ENCODE data around the gene ANGEL1. TPM values are rescaled to one million over a fixed set of nuclear protein-coding genes. Genes with fewer than 3 reads are reported as not detected.

ANGEL1 gene
- total RNA-seq, 1 experiment from 2014 or later, result 19.1 TPM

DNA sequence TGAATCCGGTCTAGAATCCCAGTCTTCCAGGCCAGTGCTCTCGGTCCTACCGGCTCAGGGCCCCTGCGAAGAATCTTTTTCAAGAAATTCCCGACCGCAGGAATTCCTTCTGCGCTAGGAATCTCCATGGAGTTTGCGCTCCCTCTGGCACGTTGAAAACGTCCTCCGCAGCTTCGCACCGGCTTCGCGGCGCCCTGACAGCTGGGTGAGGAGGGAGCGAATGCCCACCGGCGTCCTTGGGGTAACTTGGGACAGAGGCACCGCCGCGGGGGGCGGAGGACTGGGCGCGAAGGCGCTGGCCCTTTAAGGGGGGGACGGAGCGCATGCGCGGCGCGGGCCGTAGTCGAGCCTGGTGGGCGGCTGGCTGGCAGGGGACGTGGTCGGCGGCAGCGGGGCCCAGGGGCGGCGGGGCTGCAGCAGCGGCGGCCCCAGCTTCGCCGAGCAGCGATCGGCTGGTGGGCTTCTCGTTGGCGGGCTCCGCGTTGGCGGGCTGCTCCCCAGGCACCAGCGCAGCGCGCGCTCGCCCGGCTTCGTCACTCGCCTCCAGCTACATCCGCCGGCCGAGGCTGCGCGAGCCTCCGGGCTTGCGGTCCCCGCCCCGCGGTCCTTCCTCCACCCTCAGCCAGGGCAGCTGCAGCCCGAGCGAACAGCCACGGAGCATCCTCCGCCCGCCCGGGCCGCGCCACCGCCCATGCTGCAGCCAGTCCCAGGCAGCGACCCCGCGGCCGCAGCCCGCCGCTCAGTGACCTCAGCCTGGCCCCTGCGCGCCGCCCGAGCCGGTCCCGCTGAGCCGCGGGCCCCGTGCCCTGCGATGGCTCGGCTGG, 51.3 kb downstream of the ANGEL1 start, which contains the start of gene VASH1:
VASH1 (plus strand) TSS at position 333 of the 824 bp plus-strand sequence. CDS start 1,354 bp downstream, outside the sequence.
- Histone ChIP-seq H3K27me3 (ENCODE audit: control insufficient read depth, insufficient read depth, low read length) (no peaks in the 10 kb centered on the region), H3K4me1 (ENCODE audit: control insufficient read depth, insufficient read depth, low read length) (no peaks in the 10 kb centered on the region), H3K27ac (ENCODE audit: low read length) (0 out of 2 replicates have a peak within 1 kb of the TSS, but pooled peaks have one; percentile 23), H3K36me3 (ENCODE audit: control insufficient read depth, insufficient read depth, low read length) (no peaks in the 10 kb centered on the region; the same call in 1 of the 2 replicates), H3K9me3 (ENCODE audit: control insufficient read depth, insufficient read depth, low read depth, low read length) (no peaks in the 10 kb centered on the region), H3K4me3 (ENCODE audit: low read depth in 2 of 2, low read length in 2 of 2) (peak within 1 kb of the TSS; percentile 51 to 52)
- TF ChIP-seq REST (IDR thresholded peaks at IDR 0.05; ENCODE audit: insufficient read depth in 1 of 2, low read depth in 2 of 2, low read length in 1 of 2) (no peak), SIN3A (IDR thresholded peaks at IDR 0.05; ENCODE audit: borderline replicate concordance, insufficient read depth, low read depth, low read length) (no peak)
- ChIA-PET CTCF (no interaction called here), POLR2A (no interaction called here)
- intact Hi-C loops (cut with micrococcal nuclease; ENCODE audit: unreplicated experiment), result no loop called here
- BruUV-seq (replicated peaks), result no TSS peak
- in situ Hi-C loops (cut with HindIII; ENCODE audit: low pct_unique_long_range_greater_than_20kb, low sequenced_read_pairs), result no loop called here
- DNase-seq (ENCODE audit: low read depth, low spot score) (no peak), ATAC-seq (peak; percentile 94)

- POLR2A ChIA-PET, result no interaction called here
- TF ChIP-seq SIN3A (IDR thresholded peaks at IDR 0.05; ENCODE audit: borderline replicate concordance, insufficient read depth, low read depth, low read length) (no peak), POLR2AphosphoS5 (IDR thresholded peaks at IDR 0.05; ENCODE audit: low read depth, low read length) (no peak), TCF7L2 (IDR thresholded peaks at IDR 0.05; ENCODE audit: low read depth, low read length) (no peak), REST (IDR thresholded peaks at IDR 0.05; ENCODE audit: insufficient read depth in 1 of 2, low read depth in 2 of 2, low read length in 1 of 2) (no peak)
- TF ChIP-seq, protein P1, sequence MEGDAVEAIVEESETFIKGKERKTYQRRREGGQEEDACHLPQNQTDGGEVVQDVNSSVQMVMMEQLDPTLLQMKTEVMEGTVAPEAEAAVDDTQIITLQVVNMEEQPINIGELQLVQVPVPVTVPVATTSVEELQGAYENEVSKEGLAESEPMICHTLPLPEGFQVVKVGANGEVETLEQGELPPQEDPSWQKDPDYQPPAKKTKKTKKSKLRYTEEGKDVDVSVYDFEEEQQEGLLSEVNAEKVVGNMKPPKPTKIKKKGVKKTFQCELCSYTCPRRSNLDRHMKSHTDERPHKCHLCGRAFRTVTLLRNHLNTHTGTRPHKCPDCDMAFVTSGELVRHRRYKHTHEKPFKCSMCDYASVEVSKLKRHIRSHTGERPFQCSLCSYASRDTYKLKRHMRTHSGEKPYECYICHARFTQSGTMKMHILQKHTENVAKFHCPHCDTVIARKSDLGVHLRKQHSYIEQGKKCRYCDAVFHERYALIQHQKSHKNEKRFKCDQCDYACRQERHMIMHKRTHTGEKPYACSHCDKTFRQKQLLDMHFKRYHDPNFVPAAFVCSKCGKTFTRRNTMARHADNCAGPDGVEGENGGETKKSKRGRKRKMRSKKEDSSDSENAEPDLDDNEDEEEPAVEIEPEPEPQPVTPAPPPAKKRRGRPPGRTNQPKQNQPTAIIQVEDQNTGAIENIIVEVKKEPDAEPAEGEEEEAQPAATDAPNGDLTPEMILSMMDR (IDR thresholded peaks at IDR 0.05), result no peak
- DNase-seq (ENCODE audit: low read depth, low spot score) (no peak), ATAC-seq (no peak)
- no peaks in the 10 kb centered on the region for H3K9me3 ChIP-seq (ENCODE audit: control insufficient read depth, insufficient read depth, low read depth, low read length)
- H3K4me3 ChIP-seq (ENCODE audit: low read depth in 2 of 2, low read length in 2 of 2), result peak overlapping the region; percentile 51 to 52
- CTCF ChIA-PET, result no interaction called here
- H3K36me3 ChIP-seq (ENCODE audit: control insufficient read depth, insufficient read depth, low read length), result no peaks in the 10 kb centered on the region; the same call in 1 of the 2 replicates
- no peaks in the 10 kb centered on the region for H3K27me3 ChIP-seq (ENCODE audit: control insufficient read depth, insufficient read depth, low read length)
- H3K27ac ChIP-seq (ENCODE audit: low read length), result no peak overlapping the region
- intact Hi-C loops (cut with micrococcal nuclease; ENCODE audit: unreplicated experiment), result no loop called here
- no peaks in the 10 kb centered on the region for H3K4me1 ChIP-seq (ENCODE audit: control insufficient read depth, insufficient read depth, low read length)
- in situ Hi-C loops (cut with HindIII; ENCODE audit: low pct_unique_long_range_greater_than_20kb, low sequenced_read_pairs), result no loop called here
- no TSS peak for BruUV-seq (replicated peaks)
These were observed 52.1 kb downstream of the ANGEL1 start for GRCh38 chr14:76760331-76761135.

All from Panc1 (cell line).